Measurements from ENCODE around the gene CHSY1. TPM values are rescaled to one million over a fixed set of nuclear protein-coding genes. Genes with fewer than 3 reads are reported as not detected.

CHSY1 gene
- total RNA-seq, 1 experiment from 2014 or later, result 47.0 TPM

DNA sequence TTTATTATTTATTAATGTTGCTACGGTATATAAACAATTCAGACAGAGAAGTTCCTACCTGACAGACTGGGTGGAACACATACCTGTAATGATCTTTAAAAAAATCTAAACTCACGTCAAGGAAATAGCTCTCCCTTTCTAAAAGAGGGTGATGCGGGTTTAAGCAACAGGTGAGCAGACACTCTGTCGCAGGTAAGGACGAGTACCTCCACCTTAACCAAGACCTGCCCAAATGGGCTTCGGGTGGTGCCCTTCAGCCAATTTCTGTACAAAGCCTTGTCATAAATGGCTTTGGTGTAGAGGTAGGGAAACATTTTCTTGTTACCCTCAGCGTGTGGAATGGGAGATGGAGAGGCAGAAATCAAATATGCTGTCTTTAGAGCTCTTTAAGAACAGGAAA lies 67.0 kb downstream of the CHSY1 start:
- intact Hi-C loops (cut with micrococcal nuclease; ENCODE audit: unreplicated experiment), result no loop called here
- BruUV-seq (replicated peaks), result no TSS peak
- Histone ChIP-seq H3K4me1 (ENCODE audit: insufficient read depth, low read length, poor library complexity, severe bottlenecking) (peaks cover 14% of the 10 kb centered on the region), H3K27ac (ENCODE audit: low read depth, low read length, poor library complexity, severe bottlenecking) (no peak overlapping the region), H3K36me3 (ENCODE audit: insufficient read depth, low read length, poor library complexity, severe bottlenecking) (no peaks in the 10 kb centered on the region), H3K27me3 (replicated peaks; ENCODE audit: insufficient read depth, low read depth, low read length, poor library complexity) (no peaks in the 10 kb centered on the region), H3K4me3 (ENCODE audit: low read depth, low read length, poor library complexity, severe bottlenecking) (no peak overlapping the region), H3K9me3 (ENCODE audit: low read depth, low read length, poor library complexity, severe bottlenecking) (no peaks in the 10 kb centered on the region)
- no peak for DNase-seq (ENCODE audit: low spot score)
- ChIA-PET CTCF (no interaction called here), POLR2A (ENCODE audit: low non-redundant PET) (no interaction called here)
- TF ChIP-seq, protein P1, sequence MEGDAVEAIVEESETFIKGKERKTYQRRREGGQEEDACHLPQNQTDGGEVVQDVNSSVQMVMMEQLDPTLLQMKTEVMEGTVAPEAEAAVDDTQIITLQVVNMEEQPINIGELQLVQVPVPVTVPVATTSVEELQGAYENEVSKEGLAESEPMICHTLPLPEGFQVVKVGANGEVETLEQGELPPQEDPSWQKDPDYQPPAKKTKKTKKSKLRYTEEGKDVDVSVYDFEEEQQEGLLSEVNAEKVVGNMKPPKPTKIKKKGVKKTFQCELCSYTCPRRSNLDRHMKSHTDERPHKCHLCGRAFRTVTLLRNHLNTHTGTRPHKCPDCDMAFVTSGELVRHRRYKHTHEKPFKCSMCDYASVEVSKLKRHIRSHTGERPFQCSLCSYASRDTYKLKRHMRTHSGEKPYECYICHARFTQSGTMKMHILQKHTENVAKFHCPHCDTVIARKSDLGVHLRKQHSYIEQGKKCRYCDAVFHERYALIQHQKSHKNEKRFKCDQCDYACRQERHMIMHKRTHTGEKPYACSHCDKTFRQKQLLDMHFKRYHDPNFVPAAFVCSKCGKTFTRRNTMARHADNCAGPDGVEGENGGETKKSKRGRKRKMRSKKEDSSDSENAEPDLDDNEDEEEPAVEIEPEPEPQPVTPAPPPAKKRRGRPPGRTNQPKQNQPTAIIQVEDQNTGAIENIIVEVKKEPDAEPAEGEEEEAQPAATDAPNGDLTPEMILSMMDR (conservative IDR thresholded peaks at IDR 0.05; ENCODE audit: low read depth, low read length), result no peak
- no peak for TF ChIP-seq EZH2 (IDR thresholded peaks at IDR 0.05; ENCODE audit: borderline replicate concordance, low read depth, low read length, poor library complexity, severe bottlenecking)

DNA sequence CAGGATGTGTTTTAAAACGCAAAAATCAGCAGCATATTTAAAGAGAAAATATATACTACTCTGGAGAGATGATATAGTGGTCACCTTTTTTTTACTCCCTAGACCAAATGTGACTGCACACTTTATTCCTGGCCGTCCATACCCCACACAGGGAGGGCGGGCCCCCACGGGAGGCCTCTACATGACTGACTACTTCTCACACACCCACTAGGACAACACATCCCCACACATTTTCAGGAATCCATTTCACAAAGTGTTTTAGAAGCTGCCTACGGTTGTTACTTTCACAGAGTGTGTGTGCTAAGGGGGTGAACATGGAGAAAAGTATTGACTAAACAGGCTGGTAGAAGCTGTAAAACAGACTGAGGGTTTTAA lies 67.9 kb downstream of the CHSY1 start:
- intact Hi-C loops (cut with micrococcal nuclease; ENCODE audit: unreplicated experiment), result no loop called here
- H3K27ac ChIP-seq (ENCODE audit: low read depth, low read length, poor library complexity, severe bottlenecking), result no peak overlapping the region

DNA sequence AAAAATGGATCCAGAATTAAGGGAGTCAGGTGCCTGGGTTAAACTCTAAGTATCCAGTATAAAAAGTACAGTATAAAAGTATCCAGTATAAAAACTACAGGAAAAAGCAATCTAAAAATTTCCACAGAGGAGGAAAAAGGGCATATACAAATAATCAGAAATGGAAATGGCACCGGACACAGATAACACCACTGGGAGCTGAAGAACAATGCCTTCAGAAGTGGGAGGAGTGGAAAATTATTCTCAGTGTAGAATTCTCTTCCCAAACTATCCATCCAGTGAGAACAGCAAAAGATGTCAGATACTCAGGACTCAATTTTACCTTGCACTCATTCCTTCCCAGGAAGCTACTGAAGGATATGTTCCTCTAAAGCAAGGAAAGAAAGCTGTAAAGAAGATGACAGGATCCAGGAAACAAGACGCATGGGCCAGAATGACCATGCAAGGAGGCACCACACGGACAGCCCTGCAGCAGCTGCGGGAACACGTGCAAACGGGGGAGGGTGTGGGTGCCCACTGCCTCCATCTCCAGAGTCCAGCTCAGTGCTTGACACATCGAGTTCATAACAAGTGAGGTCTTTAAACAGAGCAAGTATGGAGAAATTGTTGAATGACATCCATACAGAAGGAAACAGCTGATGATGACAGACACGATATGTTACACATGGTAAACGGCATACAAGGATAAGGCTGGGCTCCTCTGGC lies 68.5 kb downstream of the CHSY1 start:
- H3K4me1 ChIP-seq (ENCODE audit: insufficient read depth, low read length, poor library complexity, severe bottlenecking), result peaks cover 11% of the 10 kb centered on the region
- no TSS peak for BruUV-seq (replicated peaks)
- no peaks in the 10 kb centered on the region for H3K36me3 ChIP-seq (ENCODE audit: insufficient read depth, low read length, poor library complexity, severe bottlenecking)
- POLR2A ChIA-PET (ENCODE audit: low non-redundant PET), result no interaction called here
- CTCF ChIA-PET, result no interaction called here
- TF ChIP-seq, protein P1 (conservative IDR thresholded peaks at IDR 0.05; ENCODE audit: low read depth, low read length), result no peak
- no peaks in the 10 kb centered on the region for H3K9me3 ChIP-seq (ENCODE audit: low read depth, low read length, poor library complexity, severe bottlenecking)
- DNase-seq (ENCODE audit: low spot score), result no peak
- H3K27ac ChIP-seq (ENCODE audit: low read depth, low read length, poor library complexity, severe bottlenecking), result no peak overlapping the region
- H3K4me3 ChIP-seq (ENCODE audit: low read depth, low read length, poor library complexity, severe bottlenecking), result no peak overlapping the region
- no peaks in the 10 kb centered on the region for H3K27me3 ChIP-seq (replicated peaks; ENCODE audit: insufficient read depth, low read depth, low read length, poor library complexity)
- intact Hi-C loops (cut with micrococcal nuclease; ENCODE audit: unreplicated experiment), result no loop called here

More for the DNA sequence above, 67.9 kb downstream of the CHSY1 start:
- DNase-seq (ENCODE audit: low spot score), result no peak
- POLR2A ChIA-PET (ENCODE audit: low non-redundant PET), result no interaction called here
- TF ChIP-seq EZH2 (IDR thresholded peaks at IDR 0.05; ENCODE audit: borderline replicate concordance, low read depth, low read length, poor library complexity, severe bottlenecking), result no peak
- TF ChIP-seq, protein P1 (conservative IDR thresholded peaks at IDR 0.05; ENCODE audit: low read depth, low read length), result no peak
- Histone ChIP-seq H3K9me3 (ENCODE audit: low read depth, low read length, poor library complexity, severe bottlenecking) (no peaks in the 10 kb centered on the region), H3K4me3 (ENCODE audit: low read depth, low read length, poor library complexity, severe bottlenecking) (no peak overlapping the region), H3K36me3 (ENCODE audit: insufficient read depth, low read length, poor library complexity, severe bottlenecking) (no peaks in the 10 kb centered on the region), H3K27me3 (replicated peaks; ENCODE audit: insufficient read depth, low read depth, low read length, poor library complexity) (no peaks in the 10 kb centered on the region), H3K4me1 (ENCODE audit: insufficient read depth, low read length, poor library complexity, severe bottlenecking) (peaks cover 12% of the 10 kb centered on the region)
- CTCF ChIA-PET, result no interaction called here
- no TSS peak for BruUV-seq (replicated peaks)
